ENCODE results near the gene PPP2R1A.

DNA sequence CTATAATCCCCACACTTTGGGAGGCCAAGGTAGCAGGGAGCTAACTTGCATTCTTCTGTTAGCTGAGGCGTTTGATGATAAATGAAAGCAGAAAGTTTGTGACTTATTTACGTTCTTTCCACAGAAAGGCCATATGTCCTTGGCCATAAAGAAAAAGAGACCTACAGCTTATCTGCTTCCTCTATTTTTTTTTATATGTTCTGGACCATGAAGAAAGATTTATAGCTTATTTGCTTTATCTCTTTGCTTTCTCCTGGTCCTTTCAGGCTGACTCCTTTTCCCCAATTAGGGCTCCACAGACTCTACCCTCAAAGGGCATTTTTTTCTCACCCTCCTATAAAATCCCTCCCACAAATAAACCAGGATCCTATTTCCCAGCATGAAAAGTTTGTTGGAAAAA is 48.6 kb upstream of the PPP2R1A start:
- no peak for TF ChIP-seq POLR2A (IDR thresholded peaks at IDR 0.05)
- TF ChIP-seq, protein P1, sequence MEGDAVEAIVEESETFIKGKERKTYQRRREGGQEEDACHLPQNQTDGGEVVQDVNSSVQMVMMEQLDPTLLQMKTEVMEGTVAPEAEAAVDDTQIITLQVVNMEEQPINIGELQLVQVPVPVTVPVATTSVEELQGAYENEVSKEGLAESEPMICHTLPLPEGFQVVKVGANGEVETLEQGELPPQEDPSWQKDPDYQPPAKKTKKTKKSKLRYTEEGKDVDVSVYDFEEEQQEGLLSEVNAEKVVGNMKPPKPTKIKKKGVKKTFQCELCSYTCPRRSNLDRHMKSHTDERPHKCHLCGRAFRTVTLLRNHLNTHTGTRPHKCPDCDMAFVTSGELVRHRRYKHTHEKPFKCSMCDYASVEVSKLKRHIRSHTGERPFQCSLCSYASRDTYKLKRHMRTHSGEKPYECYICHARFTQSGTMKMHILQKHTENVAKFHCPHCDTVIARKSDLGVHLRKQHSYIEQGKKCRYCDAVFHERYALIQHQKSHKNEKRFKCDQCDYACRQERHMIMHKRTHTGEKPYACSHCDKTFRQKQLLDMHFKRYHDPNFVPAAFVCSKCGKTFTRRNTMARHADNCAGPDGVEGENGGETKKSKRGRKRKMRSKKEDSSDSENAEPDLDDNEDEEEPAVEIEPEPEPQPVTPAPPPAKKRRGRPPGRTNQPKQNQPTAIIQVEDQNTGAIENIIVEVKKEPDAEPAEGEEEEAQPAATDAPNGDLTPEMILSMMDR (IDR thresholded peaks at IDR 0.05), result no peak
